GM21737 (cell line): ENCODE data around the gene ZNF627.
"Not testable (repeated sequence)": the region's sequence is repeated elsewhere in the genome, so short reads cannot be mapped to it uniquely, and the experiment has no call there.

Experiments
- ATAC-seq: cut with Tn5 transposase; IDR thresholded peaks from one replicate; pipeline ENCODE4 v1.9.1; 2021; ENCODE audit warnings: mild to moderate bottlenecking, moderate library complexity; ENCODE audit not compliant: unreplicated experiment

Gene ZNF627

DNA sequence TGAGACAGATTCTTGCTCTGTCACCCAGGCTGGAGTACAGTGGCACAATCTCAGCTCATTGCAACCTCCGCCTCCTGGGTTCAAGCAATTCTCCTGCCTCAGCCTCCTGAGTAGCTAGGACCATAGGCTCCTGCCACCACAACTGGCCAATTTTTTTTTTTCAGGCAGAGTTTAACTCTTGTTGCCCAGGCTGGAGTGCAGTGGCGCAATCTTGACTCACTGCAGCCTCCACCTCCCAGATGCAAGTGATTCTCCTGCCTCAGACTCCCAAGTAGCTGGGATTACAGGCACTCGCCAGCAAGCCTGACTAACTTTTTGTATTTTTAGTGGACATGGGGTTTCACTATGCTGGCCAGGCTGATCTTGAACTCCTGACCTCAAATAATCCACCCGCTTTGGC, 23.5 kb upstream of the ZNF627 start:
- not testable (repeated sequence) for ATAC-seq

- ATAC-seq = no peak
Observed at GRCh38 chr19:11574689-11575088, 22.6 kb upstream of the ZNF627 start.

- ATAC-seq = no peak
Observed at GRCh38 chr19:11576227-11576626, 21.1 kb upstream of the ZNF627 start.

DNA sequence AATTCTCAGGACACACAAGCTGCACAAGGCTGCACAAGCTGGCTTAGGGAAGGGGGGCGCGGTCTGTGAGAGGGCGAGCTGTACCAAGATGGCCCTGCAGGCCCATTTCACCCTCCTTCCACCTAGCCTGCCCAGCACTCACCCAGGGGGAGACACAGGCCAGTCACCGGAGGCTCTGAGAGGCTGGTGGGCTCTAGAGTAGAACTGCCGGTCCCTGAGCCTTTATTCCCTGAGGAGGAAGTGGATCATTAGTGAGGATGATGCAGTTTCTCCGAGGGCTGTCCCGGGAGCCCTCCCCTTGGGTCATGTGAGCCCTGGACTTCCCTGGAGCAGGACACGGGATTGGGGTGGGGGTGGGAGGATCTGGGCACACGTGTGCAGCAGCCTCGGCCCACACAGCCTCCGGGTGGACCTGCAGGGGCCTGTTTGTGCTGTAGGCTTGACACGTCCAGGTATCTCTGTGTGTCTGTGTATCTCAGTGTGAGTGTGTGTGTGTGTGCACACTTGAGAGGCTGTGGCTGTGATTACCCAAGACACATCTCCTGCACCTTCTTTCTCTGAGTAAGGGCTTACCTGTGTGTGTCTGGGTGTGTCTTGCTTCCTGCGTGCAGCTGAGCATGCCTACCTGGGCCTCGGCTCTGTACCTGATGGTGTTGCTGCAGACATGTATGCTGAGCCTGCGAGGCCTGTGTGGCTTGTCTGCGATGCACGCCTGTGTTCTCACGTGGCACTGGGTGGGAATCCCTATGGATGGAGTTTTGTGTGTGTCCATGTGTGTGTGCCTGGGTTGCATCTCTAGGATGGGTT, 19.6 kb upstream of the ZNF627 start, which contains the start of gene ACP5:
Gene ACP5 (minus strand): TSS at position 195 of the 807 bp plus-strand sequence. CDS start 328 bp downstream, outside the sequence.
- ATAC-seq = no peak

- no peak for ATAC-seq
Observed at GRCh38 chr19:11578258-11579142, 18.8 kb upstream of the ZNF627 start.

DNA sequence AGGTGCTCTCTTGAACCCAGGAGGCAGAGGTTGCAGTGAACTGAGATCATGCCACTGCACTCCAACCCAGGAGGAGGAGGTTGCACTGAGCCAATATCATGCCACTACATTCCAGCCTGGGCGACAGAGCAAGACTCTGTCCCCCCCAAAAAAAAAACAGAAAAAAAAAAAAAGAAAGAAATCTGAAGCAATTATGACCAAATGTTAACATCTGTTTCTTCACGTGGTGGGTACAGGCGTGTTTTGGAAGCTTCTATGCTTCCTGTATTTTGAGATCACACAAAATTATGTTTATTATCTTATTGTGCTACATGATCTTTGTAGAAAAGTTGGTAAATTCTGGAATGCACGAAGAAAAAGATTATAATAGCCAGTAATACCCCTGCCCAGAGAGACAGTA, 17.2 kb upstream of the ZNF627 start:
- no peak for ATAC-seq

- ATAC-seq = peak; percentile 58
Observed at GRCh38 chr19:11581740-11582139, 15.5 kb upstream of the ZNF627 start.

DNA sequence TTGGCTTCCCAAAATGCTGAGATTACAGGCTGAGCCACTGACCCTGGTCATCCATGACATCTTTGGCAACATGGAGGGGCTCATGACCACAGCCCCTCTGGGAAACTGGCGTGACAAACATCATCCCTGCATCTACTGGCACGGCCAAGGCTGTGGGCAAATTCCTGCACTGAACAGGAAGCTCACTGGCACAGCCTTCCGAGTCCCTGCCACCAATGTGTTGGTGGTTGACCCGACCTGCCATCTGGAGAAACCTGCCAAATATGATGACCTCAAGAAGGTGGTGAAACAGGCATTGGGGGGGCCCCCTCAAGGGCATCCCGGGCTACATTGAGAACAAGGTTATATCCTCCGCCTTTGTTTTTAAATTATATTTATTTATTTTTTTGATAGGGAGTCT, 11.0 kb upstream of the ZNF627 start:
- no peak for ATAC-seq

DNA sequence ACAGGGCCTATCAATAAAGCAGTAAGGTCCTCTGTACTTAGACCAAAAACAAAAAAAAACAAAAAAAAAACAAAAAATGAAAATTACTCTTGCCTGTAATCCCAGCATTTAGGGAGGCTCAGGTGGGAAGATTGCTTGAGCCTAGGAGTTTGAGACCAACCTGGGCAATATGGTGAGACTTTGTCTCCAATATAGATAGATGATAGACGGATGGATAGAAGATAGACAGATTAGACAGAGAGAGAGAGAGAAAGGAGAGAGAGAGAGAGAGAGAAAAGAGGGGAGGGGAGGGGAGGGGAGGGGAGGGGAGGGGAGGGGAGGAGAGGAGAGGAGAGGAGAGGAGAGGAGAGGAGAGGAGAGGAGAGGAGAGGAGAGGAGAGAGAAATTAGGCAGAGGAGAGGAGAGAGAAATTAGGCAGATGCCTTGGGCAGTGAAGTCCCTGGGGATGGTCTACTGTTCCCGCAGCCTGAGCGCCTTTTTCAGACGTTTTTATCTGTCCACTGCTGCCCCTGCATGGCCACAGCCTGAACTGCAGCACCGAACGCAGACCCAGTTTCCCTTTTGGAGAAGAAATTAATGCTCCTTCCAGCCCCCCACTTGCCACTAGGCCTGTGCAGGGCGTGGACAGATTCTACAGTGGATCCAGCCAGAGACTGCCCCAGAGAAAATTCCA, 9.8 kb upstream of the ZNF627 start:
- no peak for ATAC-seq

- no peak for ATAC-seq
Observed at GRCh38 chr19:11587975-11588631, 9.2 kb upstream of the ZNF627 start.

GRCh38 chr19:11594084-11594483, 3.2 kb upstream of the ZNF627 start:
- ATAC-seq = no peak

DNA sequence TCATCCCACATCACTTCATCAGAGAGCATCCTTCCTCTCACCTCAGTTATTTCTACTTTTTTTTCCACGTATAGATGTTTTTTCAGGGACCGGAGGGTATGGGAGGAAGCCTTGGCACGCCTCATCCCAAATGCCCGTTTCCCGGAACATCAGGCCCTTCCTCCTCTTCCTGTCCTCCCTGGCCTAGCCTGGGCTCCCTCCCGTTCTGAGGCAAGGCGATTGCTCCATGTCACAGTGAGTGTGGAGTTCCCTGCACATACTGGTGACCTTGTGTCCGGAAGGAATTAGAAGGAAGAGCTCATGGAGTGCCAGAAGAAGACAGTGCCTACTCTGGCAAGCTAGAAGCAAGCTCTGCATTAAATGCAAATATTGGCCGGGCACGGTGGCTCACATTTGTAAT, 1.1 kb upstream of the ZNF627 start:
- no peak for ATAC-seq

DNA sequence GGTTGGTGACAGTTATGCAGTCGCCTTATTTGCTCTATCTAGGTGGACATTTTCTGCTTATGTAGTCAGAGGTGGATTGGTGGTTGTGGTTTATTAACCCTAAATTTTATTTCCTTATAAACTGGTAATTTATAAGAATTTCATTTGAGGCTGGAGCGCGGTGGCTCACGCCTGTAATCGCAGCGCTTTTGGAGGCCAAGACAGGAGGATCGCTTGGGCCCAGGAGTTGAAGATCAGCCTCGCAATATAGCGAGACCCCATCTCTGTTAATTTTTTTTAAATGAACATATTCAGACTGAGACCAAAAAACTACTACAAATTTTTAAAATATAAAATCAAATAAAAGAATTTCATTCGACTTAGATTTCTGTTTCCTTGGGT, 810 bp downstream of the ZNF627 start:
- ATAC-seq = no peak

DNA sequence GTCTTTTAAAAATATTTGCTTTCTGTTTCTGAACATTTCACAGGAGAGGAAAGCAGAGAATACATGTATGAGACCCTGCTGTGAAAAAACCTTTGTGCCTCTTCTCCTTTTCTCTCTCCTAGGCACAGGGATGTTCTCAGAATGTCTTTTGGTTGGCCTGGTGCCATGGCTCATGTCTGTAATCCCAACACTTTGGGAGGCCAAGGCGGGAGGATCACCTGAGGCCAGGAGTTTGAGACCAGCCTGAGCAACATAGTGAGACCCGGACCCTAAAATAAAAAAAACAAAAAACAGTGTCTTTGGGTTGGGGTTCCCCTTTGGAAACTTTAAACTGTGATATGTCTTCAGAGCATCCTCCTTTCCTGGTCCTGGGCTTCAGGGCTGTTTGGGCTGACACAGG, 1.5 kb downstream of the ZNF627 start:
- no peak for ATAC-seq

- ATAC-seq = not testable (repeated sequence)
Observed at GRCh38 chr19:11599704-11600103, 2.4 kb downstream of the ZNF627 start.

- no peak for ATAC-seq
Observed at GRCh38 chr19:11606484-11606883, 9.2 kb downstream of the ZNF627 start.

GRCh38 chr19:11611730-11612129, 14.4 kb downstream of the ZNF627 start:
- no peak for ATAC-seq

GRCh38 chr19:11612816-11613511, 15.7 kb downstream of the ZNF627 start:
- no peak for ATAC-seq

- no peak for ATAC-seq
Observed at GRCh38 chr19:11617180-11618062, 20.1 kb downstream of the ZNF627 start.
